ENCODE results near the gene GBE1. TPM values are rescaled to one million over a fixed set of nuclear protein-coding genes. Genes with fewer than 3 reads are reported as not detected.
A peak's percentile ranks its signal among the peaks of the same experiment; 100 is the strongest.

The GBE1 gene
- total and polyA plus RNA-seq, 12 donors, result 16.0 to 104 (median 82.4) TPM

- TF ChIP-seq POLR2A (IDR thresholded peaks at IDR 0.05), result no peak
- TF ChIP-seq, protein P1, sequence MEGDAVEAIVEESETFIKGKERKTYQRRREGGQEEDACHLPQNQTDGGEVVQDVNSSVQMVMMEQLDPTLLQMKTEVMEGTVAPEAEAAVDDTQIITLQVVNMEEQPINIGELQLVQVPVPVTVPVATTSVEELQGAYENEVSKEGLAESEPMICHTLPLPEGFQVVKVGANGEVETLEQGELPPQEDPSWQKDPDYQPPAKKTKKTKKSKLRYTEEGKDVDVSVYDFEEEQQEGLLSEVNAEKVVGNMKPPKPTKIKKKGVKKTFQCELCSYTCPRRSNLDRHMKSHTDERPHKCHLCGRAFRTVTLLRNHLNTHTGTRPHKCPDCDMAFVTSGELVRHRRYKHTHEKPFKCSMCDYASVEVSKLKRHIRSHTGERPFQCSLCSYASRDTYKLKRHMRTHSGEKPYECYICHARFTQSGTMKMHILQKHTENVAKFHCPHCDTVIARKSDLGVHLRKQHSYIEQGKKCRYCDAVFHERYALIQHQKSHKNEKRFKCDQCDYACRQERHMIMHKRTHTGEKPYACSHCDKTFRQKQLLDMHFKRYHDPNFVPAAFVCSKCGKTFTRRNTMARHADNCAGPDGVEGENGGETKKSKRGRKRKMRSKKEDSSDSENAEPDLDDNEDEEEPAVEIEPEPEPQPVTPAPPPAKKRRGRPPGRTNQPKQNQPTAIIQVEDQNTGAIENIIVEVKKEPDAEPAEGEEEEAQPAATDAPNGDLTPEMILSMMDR (IDR thresholded peaks at IDR 0.05), result no peak
- 91 to 94% (median 94%) methylated on average over 5 of the region's 5 CpGs for WGBS, 4 donors
- Histone ChIP-seq H3K4me3 (no peak overlapping the region), H3K27me3 (no peaks in the 10 kb centered on the region), H3K9me3 (replicated peaks in 1 of 3) (no peaks in the 10 kb centered on the region), H3K27ac (no peak overlapping the region), H3K36me3 (replicated peaks in 1 of 2) (no peaks in the 10 kb centered on the region), H3K4me1 (replicated peaks in 1 of 2) (no peaks in the 10 kb centered on the region)
- DNase-seq, result no peak
- intact Hi-C loops (cut with DNase I), result no loop called here
These were observed 84.6 kb downstream of the GBE1 start for GRCh38 chr3:81676706-81677456.

DNA sequence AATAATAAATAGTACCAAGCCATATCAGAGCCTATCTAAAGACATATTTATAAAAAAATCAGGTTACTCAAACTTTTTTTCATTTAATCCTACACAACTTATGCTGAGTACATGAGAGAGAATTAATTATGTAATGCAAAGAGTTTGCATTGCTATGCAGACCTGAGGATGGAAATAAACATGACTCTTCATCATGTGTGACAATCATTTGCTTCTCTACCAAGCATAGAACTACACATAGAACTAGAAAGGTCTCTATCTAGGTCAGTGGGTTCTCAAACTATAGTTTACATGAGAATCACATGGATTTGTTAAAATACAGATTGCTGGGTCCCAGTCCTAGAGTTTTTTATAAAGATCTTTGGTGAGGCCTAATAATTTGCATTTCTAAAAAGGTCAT, 86.8 kb downstream of the GBE1 start:
- Histone ChIP-seq H3K27me3 (no peaks in the 10 kb centered on the region), H3K9me3 (replicated peaks in 1 of 3) (peaks cover 0 to 8% (median 0%) of the 10 kb centered on the region in 3 donors), H3K4me1 (replicated peaks in 1 of 2) (no peaks in the 10 kb centered on the region), H3K27ac (no peak overlapping the region), H3K36me3 (replicated peaks in 1 of 2) (no peaks in the 10 kb centered on the region), H3K4me3 (no peak overlapping the region)
- intact Hi-C loops (cut with DNase I), result no loop called here
- no peak for DNase-seq
- TF ChIP-seq, protein P1 (IDR thresholded peaks at IDR 0.05), result no peak
- no peak for TF ChIP-seq POLR2A (IDR thresholded peaks at IDR 0.05)

- WGBS, 4 donors, result 83 to 91% (median 89%) methylated on average over 3 of the region's 3 CpGs
- Histone ChIP-seq H3K36me3 (replicated peaks in 1 of 2) (no peaks in the 10 kb centered on the region), H3K27ac (no peak overlapping the region), H3K4me3 (no peak overlapping the region), H3K4me1 (replicated peaks in 1 of 2) (peaks cover 0 to 5% of the 10 kb centered on the region in 2 donors), H3K27me3 (no peaks in the 10 kb centered on the region), H3K9me3 (replicated peaks in 1 of 3) (peaks cover 0 to 8% (median 0%) of the 10 kb centered on the region in 3 donors)
- intact Hi-C loops (cut with DNase I), result no loop called here
- no peak for DNase-seq
- TF ChIP-seq POLR2A (IDR thresholded peaks at IDR 0.05), result no peak
- TF ChIP-seq, protein P1 (IDR thresholded peaks at IDR 0.05), result no peak
These were observed 93.2 kb downstream of the GBE1 start for GRCh38 chr3:81668283-81668682.

DNA sequence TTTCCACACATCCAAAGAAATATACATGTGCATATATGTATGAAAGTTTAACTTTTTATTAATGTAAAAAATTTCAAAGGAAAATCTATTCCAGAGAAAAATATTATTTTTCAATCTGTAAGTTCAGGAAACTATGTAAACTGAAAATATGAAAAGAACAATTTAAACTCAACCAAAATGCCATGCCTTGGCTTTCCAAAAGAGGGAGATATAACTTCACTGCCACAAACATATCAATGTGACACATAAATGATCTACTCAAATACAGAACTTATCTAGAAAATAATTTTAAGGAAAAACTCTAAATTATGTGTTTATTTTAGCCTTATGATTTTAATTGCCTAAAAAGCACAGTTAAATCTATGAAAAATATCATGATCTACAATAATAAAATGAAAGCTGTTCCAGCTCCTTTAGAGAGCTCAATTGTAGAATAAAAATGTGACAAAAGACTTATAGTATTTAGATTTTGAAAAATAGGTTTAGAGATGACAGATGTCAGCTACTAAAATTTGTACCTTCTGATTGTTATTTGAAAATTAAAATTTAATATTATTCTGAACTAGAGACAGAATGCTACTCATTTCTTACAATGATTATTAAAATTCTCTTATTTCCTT, 94.8 kb downstream of the GBE1 start:
- DNase-seq, result no peak
- Histone ChIP-seq H3K4me1 (replicated peaks in 1 of 2) (peaks cover 0 to 5% of the 10 kb centered on the region in 2 donors), H3K36me3 (replicated peaks in 1 of 2) (no peaks in the 10 kb centered on the region), H3K27ac (no peak overlapping the region), H3K27me3 (no peaks in the 10 kb centered on the region), H3K4me3 (no peak overlapping the region), H3K9me3 (replicated peaks in 1 of 3) (peaks cover 0 to 8% (median 0%) of the 10 kb centered on the region in 3 donors)
- TF ChIP-seq POLR2A (IDR thresholded peaks at IDR 0.05), result no peak
- TF ChIP-seq, protein P1 (IDR thresholded peaks at IDR 0.05), result peak; percentile 51 to 82 (median 68)
- intact Hi-C loops (cut with DNase I), result no loop called here

Data from adrenal gland (tissue), 12 donors.